NCI-H128 (cell line): ENCODE data around the gene MRPL10.

ENCODE experiments used
- DNase-seq: peaks from one replicate; lab custom pipeline; 2025; ENCODE audit not compliant: unreplicated experiment; lab: John Stamatoyannopoulos, UW

MRPL10 gene

DNA sequence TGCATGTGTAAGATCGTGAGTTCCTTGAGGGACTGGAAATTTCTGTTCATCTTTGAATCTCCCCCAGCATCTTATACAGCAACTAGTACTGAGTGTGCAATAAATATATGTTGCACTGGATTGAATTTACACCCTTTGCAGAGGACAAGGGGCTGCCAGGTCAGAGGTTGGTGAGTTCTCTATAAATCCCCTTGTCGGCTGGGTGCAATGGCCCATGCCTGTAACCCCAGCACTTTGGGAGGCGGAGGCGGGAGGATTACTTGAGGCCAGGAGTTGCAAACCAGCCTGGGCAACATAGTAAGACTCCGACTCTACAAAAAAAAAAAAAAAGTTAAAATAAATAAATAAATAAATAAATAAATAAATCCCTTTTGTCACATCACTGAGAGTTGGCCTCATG is 29.0 kb upstream of the MRPL10 start:
- DNase-seq = no peak

DNA sequence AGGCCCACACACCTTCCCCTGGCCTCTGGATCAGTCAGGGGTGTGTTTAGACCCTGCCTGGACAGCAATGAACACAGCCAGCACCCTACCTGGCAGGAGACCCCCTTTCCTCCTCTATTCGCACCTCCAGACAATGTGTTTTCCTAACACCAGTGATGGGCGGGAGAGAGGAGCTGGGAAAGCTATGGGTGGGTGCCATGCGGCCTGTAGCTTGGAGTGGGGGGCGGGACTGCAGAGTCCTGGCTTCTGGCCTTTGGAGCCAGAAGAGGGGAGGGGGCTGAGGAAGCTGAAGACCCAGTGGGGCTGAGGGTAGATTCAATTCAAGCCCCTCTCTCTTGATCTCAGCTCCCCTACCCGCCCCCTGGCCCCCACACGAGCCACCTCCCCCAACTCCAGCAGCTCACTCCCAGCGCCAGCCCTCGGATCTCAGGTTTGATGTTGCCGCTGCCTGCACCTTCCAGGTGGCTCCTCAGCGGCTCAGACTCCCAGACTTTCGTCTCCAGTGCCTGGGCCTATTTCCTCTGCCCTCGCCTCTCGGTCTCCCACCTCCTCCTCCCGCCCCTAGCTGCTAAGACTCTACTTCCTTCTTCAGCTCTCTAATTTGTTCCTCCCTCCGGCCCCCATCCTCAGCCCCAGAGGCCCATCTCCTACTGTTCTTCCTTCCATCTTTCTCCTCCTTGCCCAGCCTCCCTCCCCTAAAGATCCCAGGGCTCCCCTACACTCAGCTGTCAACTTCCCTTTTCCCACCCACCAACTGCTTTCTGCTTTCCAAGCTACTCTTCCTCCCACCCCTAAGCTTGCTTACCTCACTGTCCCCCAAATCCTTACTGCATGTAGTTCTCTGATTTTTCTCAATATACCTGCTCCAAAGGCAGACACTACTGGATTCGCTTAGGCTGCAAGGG is 26.5 kb upstream of the MRPL10 start:
- no peak for DNase-seq

GRCh38 chr17:47856830-47857229 is 25.5 kb upstream of the MRPL10 start:
- DNase-seq = no peak

DNA sequence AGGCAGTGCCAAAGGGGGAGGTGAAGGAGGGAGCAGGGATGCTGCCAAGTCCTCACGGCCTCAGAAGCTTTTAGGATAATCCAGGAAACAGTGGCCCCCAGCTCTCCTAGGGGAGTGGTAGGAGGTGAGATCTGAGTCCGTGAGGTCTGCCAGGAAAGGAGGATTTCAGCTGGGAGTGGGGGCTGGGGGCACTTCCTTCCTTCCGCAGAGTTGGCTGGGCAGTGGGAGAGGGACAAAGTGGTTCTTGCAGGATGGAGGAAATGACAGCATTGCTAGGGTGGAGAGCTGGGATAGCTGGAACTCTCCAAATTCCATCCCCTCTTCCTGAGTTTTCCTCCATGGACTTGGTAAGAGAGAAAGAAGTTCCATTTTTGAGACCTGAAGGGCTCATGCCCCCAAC is 24.4 kb upstream of the MRPL10 start:
- DNase-seq = no peak

DNA sequence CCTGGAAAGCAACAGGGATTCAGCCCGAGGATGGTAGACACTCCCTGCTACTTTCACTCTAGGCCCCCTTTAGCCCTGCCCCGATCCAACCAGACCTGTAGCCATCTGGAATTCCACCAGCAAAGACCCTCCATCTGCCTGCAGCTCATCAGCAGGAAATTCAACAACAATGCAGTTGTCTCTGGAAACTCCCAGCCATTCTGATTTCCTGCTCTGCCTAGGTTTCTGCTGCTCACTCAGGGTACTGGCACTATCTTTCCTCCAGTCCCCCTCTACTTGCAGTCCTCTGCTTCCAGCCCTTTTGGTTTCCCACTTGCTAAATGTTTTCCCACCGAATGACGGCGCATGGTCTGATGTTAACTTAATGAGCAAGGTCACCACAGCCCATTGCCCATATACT is 22.3 kb upstream of the MRPL10 start:
- DNase-seq = no peak

DNA sequence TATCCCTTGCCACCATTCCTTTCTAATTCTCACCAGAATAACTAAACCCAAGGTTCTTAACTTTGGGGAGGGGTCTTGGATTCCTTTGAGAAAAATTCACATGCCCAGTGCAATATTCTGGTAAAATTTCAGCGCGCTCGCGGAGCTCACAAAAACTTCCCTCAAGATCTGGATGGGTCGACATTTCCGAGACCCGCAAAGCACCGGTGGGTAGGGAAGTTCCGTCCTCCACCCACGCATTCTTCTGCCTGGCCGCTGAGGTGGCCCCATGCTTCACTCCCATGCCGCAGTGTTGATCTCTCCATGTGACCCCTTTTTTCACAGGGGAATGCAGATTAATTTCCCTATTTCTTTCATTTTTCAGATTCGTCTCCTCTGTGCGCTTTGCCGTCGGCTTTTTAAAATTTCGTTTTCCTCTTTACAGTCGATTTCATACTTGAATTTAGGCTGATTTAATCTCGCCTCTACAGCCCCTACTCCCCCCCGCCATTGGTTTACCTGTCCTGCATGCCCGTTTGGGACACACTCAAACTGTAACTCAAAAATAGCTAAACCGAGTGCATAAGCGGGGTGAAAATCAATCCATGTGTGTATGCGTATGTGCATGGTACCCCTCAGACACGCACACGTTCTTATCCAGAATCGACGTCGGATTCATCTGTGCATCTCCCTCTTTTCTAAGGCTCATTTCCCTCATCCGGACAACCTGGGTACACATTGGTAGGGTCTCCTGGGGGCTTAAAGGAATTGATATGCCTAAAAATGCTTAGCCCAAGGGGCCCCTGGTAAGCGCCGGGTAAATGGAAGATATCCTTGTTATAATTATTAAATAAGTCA is 21.0 kb upstream of the MRPL10 start:
- no peak for DNase-seq

DNA sequence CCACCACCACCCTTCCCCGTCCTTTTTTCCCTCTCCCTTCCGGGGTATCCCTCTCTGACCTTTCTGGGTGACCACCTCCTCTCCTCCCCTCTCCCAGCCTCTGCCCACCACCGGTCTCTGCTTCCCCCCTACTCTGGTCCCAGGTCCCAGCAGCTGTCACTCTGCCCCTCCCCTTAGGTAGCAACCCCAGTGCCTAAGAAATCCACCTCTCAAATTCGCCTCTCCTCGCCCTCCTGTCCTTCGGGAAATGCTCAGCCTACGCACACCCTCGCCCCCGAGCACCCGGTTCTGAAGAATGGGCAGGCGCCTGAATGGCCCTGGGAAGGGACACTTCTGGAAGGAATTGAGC is 20.4 kb upstream of the MRPL10 start:
- no peak for DNase-seq

GRCh38 chr17:47850692-47851573 is 19.6 kb upstream of the MRPL10 start, which contains the start of gene SP6:
SP6 (minus strand) TSS chr17:47851163; CDS start chr17:47848429, 2,734 bp downstream.
- peak; percentile 43 for DNase-seq

DNA sequence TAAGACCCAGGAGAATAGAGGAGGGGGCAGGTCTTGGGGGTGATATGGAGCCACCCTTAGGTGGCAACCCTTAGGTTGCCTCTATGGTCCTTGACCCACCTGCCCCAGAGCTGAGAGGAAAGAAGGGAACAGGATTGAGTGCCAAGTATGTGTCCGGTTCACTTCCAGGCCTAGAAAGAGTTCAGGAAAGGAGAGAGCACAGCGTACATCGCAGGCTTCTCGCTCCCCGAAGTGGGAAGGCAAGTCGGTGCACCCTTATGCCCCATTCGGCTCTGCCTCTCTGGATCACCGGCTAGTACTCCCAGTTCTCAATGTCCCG is 19.0 kb upstream of the MRPL10 start:
- DNase-seq = no peak

- no peak for DNase-seq
Measured at GRCh38 chr17:47848198-47848513, 16.8 kb upstream of the MRPL10 start.

DNA sequence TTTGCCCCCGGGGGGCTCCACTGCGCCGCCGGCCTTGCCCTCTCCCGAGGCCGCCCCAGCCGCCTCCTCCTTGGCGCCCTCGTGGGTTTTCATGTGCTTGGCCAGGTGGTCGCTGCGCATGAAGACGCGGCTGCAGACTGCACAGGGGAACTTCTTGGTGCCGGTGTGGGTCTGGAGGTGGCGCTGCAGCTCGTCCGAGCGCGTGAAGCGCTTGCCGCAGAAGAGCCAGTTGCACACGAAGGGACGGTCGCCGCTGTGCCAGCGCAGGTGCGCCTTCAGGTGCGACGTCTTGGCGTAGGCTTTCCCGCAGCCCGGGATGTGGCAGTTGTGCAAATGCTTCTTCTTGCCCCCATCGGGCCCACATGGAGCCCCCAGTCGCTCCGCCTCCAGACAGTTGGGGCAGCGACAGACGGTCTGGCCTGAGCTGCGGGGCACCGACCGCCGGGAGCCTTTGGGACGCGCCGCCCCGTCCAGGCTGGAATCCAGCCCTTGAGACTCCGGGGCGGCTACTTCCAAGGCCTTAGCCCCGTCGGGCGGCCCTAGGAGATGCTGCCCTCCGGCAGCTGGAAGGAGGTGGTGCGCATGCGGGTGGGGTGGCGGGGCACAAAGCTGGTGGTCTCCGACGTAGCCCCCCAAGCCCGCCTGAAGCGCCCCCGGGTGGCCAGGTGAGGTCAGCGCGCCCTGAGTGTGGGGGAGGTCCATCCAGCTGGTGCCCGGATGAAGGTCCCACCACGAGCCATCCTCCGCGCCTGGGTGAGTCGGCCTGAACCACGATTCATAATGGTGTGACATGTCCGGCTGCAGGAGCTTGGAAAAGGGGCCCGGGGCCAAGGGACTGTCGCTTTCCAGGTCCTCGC is 16.2 kb upstream of the MRPL10 start:
- DNase-seq = no peak

GRCh38 chr17:47846716-47847340 is 15.5 kb upstream of the MRPL10 start:
- no peak for DNase-seq

GRCh38 chr17:47845716-47846075 is 14.4 kb upstream of the MRPL10 start:
- DNase-seq = no peak

- no peak for DNase-seq
Measured at GRCh38 chr17:47844814-47845715, 13.7 kb upstream of the MRPL10 start.

GRCh38 chr17:47844227-47844626 is 12.9 kb upstream of the MRPL10 start:
- no peak for DNase-seq

DNA sequence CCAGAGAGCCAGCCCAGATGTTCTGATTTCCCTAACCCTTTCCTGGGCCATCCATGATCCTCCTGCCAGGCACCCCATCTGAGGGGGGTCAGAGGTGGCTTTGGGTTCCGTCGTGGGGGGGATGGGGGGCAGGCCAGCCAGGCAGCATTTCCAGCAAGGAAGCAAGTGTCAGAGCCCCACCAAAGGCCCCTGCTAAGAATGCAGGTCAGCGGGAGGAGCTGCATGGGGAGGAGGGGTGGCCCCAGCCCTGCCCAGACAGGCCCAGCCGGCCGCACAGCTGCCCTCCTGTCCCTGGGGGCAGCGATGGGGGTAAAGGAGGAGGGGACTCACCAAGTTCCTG is 12.0 kb upstream of the MRPL10 start:
- DNase-seq = no peak

GRCh38 chr17:47841488-47842291 is 10.3 kb upstream of the MRPL10 start:
- no peak for DNase-seq

- DNase-seq = peak; percentile 65
Measured at GRCh38 chr17:47840742-47841487, 9.6 kb upstream of the MRPL10 start, which contains the start of gene SCRN2. SCRN2 (minus strand) TSS chr17:47841273; CDS start chr17:47840843, 430 bp downstream.
